Endothelial cell of umbilical vein (primary cell): ENCODE data around the gene ALKBH6. TPM values are rescaled to one million over a fixed set of nuclear protein-coding genes. Genes with fewer than 3 reads are reported as not detected.

ENCODE experiments used
- BruUV-seq: library from RNA; stranded (reverse); fragments of 400-500 nt; replicated peaks from 2 replicates; lab custom pipeline; 2021; lab: Mats Ljungman, UMichigan
- CTCF ChIA-PET: fragments of 300-600, 350-600 bp; sonication (Branson Sonifier 250); formaldehyde crosslinking; loops from one replicate; lab custom pipeline; 2021; ENCODE audit warnings: antibody characterized with exemption, inconsistent platforms; lab: Charles Lee
- POLR2A ChIA-PET: fragments of 300-600, 350-600 bp; sonication (Branson Sonifier 250); formaldehyde crosslinking; loops from one replicate; lab custom pipeline; 2021; ENCODE audit warnings: antibody characterized with exemption, inconsistent platforms; lab: Charles Lee
- DNase-seq: peaks from one replicate; pipeline ENCODE4 v3.0.0-alpha.2; 2011; ENCODE audit warnings: low read depth, low spot score
- FAIRE-seq: peaks from 2 replicates; lab custom pipeline; 2011; peaks lifted over from hg19 to GRCh38; lab: Jason Lieb, UNC
- H2AFZ ChIP-seq: 2 replicates; pipeline ENCODE4 v1.6.0; 2012; ENCODE audit warnings: low read depth, low read length, control low read depth, inconsistent platforms
- H3K27ac ChIP-seq: 2 replicates; pipeline ENCODE4 v1.5.1; 2011; ENCODE audit warnings: low read depth, mild to moderate bottlenecking, control low read depth, low read length, moderate library complexity; ENCODE audit not compliant: insufficient read depth
- H3K27me3 ChIP-seq, 2 experiments: 2 replicates each; pipeline versions ENCODE4 v1.6.0 to v1.6.1; 2011; ENCODE audit warnings: low read length in 2 of 2, mixed read lengths in 1 of 2; ENCODE audit not compliant: control insufficient read depth in 2 of 2, insufficient read depth in 2 of 2
- H3K36me3 ChIP-seq, 2 experiments: 2 replicates in 1 of 2; 3 replicates in 1 of 2; pipeline ENCODE4 v1.5.1; 2011; ENCODE audit warnings: low read length in 2 of 2, mild to moderate bottlenecking in 1 of 2, moderate library complexity in 1 of 2; ENCODE audit not compliant: control insufficient read depth in 2 of 2, insufficient read depth in 2 of 2; ENCODE audit errors: extremely low read depth in 1 of 2
- H3K4me1 ChIP-seq: 3 replicates; pipeline ENCODE4 v1.5.1; 2011; ENCODE audit warnings: mild to moderate bottlenecking, low read length; ENCODE audit not compliant: control insufficient read depth, insufficient read depth; ENCODE audit errors: extremely low read depth
- H3K4me2 ChIP-seq: 2 replicates; pipeline ENCODE4 v1.6.1; 2011; ENCODE audit warnings: low read length, control low read depth, mixed read lengths; ENCODE audit not compliant: insufficient read depth
- H3K4me3 ChIP-seq, 3 experiments: fragments of 200-600 bp in 1 of 3; sonication (generic), shearing (Covaris generic) in 1 of 3; replicated peaks in 1 of 3; 2 replicates each; pipeline ENCODE4 v1.5.1; 2011 to 2016; ENCODE audit warnings: control low read depth in 3 of 3, low read length in 3 of 3, mild to moderate bottlenecking in 2 of 3, inconsistent platforms in 1 of 3, low read depth in 1 of 3, moderate library complexity in 1 of 3; ENCODE audit not compliant: insufficient read depth in 1 of 3
- H3K79me2 ChIP-seq: 2 replicates; pipeline ENCODE4 v1.6.0; 2012; ENCODE audit warnings: low read length, inconsistent platforms; ENCODE audit not compliant: control insufficient read depth, insufficient read depth
- H3K9ac ChIP-seq: replicated peaks from 2 replicates; pipeline ENCODE3; 2011; ENCODE audit warnings: low read length, control low read depth; ENCODE audit not compliant: insufficient read depth; ENCODE audit errors: extremely low read depth
- H3K9me1 ChIP-seq: replicated peaks from 3 replicates; pipeline ENCODE4 v1.6.0; 2011; ENCODE audit warnings: mild to moderate bottlenecking, low read length; ENCODE audit not compliant: control insufficient read depth, insufficient read depth; ENCODE audit errors: extremely low read depth
- H3K9me3 ChIP-seq: replicated peaks from 2 replicates; pipeline ENCODE4 v1.5.1; 2012; ENCODE audit warnings: low read length, inconsistent platforms; ENCODE audit not compliant: control insufficient read depth, insufficient read depth
- H4K20me1 ChIP-seq: replicated peaks from 2 replicates; pipeline ENCODE3; 2011; ENCODE audit warnings: mild to moderate bottlenecking, low read length; ENCODE audit not compliant: control insufficient read depth, insufficient read depth; ENCODE audit errors: extremely low read depth
- EZH2 ChIP-seq: IDR thresholded peaks from 2 replicates; pipeline ENCODE4 v1.6.1; 2012; ENCODE audit warnings: borderline replicate concordance, low read depth, mild to moderate bottlenecking, moderate library complexity, low read length, inconsistent platforms; ENCODE audit not compliant: severe bottlenecking
- FOS ChIP-seq: IDR thresholded peaks from 2 replicates; pipeline ENCODE4 v1.6.1; 2011; ENCODE audit warnings: mild to moderate bottlenecking, low read length, moderate library complexity, borderline replicate concordance; ENCODE audit not compliant: insufficient read depth
- GATA2 ChIP-seq: IDR thresholded peaks from 2 replicates; pipeline ENCODE4 v1.7.0; 2011; ENCODE audit warnings: low read depth, mild to moderate bottlenecking, moderate library complexity, mixed read lengths, low read length; ENCODE audit not compliant: insufficient read length, insufficient read depth
- JUN ChIP-seq: IDR thresholded peaks from 2 replicates; pipeline ENCODE4 v1.6.1; 2011; ENCODE audit warnings: borderline replicate concordance, low read depth; ENCODE audit not compliant: insufficient read length, insufficient read depth
- MYC ChIP-seq: IDR thresholded peaks from one replicate; pipeline ENCODE4 v1.6.1; 2011; ENCODE audit warnings: mild to moderate bottlenecking, low read depth, low read length
- POLR2A ChIP-seq: IDR thresholded peaks from 2 replicates; pipeline ENCODE4 v1.6.1; 2012; ENCODE audit warnings: low read depth, mild to moderate bottlenecking, control low read depth, low read length
- POLR2AphosphoS5 ChIP-seq: IDR thresholded peaks from 2 replicates; pipeline ENCODE4 v1.6.1; 2012; ENCODE audit warnings: low read depth, mild to moderate bottlenecking, control low read depth, low read length, moderate library complexity; ENCODE audit not compliant: insufficient read depth
- dilution Hi-C: fragments of 300-500 bp; cut with MboI; formaldehyde crosslinking; loops from one replicate; pipeline ENCODE4 v1.15.0; 2019; ENCODE audit warnings: low sequenced_read_pairs; ENCODE audit not compliant: extremely low pct_ligation_motif_present
- intact Hi-C: fragments of 100-400 bp; cut with micrococcal nuclease; formaldehyde crosslinking; loops from one replicate; pipeline ENCODE4 v1.10.0; 2022
- polyA plus RNA-seq, 4 experiments: library from polyadenylated mRNA; depleted of rRNA in 3 of 4; stranded (reverse) in 3 of 4; unstranded in 1 of 4; fragments of >200 nt; gene quantifications; 2 replicates each; pipeline versions ENCODE4 v1.2.1 to v1.2.3, GENCODE V29; 2011 to 2012; ENCODE audit warnings: missing spikeins in 1 of 4
- total RNA-seq: library from RNA; stranded (reverse); gene quantifications from 2 replicates; pipeline ENCODE4 v1.2.3, GENCODE V29; 2021
- TF ChIP-seq, protein P1 (sequence below), 2 donors: IDR thresholded peaks; 1 replicate in 1 of 2; 2 replicates in 1 of 2; pipeline ENCODE4 v1.5.1; 2011; ENCODE audit warnings: low read length in 2 of 2, mild to moderate bottlenecking in 2 of 2, moderate library complexity in 2 of 2, control low read depth in 1 of 2, inconsistent platforms in 1 of 2, low read depth in 1 of 2; ENCODE audit not compliant: insufficient read depth in 1 of 2; ENCODE audit errors: extremely low read depth in 1 of 2
- TF ChIP-seq, protein P2 (sequence below): IDR thresholded peaks from 2 replicates; pipeline ENCODE4 v1.6.1; 2011; ENCODE audit not compliant: insufficient read depth, insufficient read length

ALKBH6 gene
- total and polyA plus RNA-seq, 2 donors (not counting 3 experiments of a cell fraction or from before 2014, with no cell fraction given), result 17.3 to 26.7 TPM

DNA sequence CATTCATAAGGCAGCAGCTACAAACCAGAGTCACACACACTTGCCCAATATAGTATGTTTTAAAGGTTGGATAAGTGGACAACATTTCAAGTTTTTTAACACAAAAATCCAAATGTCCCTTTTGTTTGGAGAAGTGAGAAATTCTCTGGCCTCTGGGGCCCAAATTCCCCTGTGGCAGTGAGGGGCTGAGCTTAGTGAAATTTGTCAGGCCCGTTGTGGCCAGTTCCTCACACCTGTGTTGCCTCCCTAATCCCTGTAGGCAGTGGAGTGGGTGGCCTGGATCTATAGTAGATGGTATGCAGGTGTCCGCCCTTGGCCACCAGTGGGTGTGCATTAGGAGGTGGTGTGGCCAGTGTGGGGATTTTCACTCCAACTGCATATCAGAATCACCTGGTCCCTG is 47.4 kb upstream of the ALKBH6 start:
- H2AFZ ChIP-seq, result no peak overlapping the region
- no peaks in the 10 kb centered on the region for H3K4me1 ChIP-seq
- DNase-seq (no peak), FAIRE-seq (no peak)
- ChIA-PET POLR2A (interaction anchor here (0.5 to 0.8 kb wide), 3 partner anchors 25 to 53 kb away, joined by 3 to 6 read pairs (median 4); partner anchors contain the start of gene POLR2I), CTCF (interaction anchor here (1.1 to 3.9 kb wide), 15 partner anchors 9 to 179 kb away, joined by 3 to 61 read pairs (median 5); partner anchors contain the start of genes COX7A1, POLR2I, TBCB and ZNF146)
- H3K27me3 ChIP-seq, result no peaks in the 10 kb centered on the region
- peaks cover 10% of the 10 kb centered on the region for H3K79me2 ChIP-seq
- H4K20me1 ChIP-seq, result no peaks in the 10 kb centered on the region
- dilution Hi-C loops (no loop called here), intact Hi-C loops (loop anchor here (5.0 kb wide), 1 partner anchor 856 kb away; the partner anchor contains the start of genes ZNF568 and ZNF829)
- no peak overlapping the region for H3K9ac ChIP-seq
- no peak overlapping the region for H3K4me3 ChIP-seq
- H3K4me2 ChIP-seq, result no peak overlapping the region
- no peaks in the 10 kb centered on the region for H3K36me3 ChIP-seq
- no peak overlapping the region for H3K27ac ChIP-seq
- no TSS peak for BruUV-seq
- H3K9me3 ChIP-seq, result no peaks in the 10 kb centered on the region
- TF ChIP-seq, protein P1, sequence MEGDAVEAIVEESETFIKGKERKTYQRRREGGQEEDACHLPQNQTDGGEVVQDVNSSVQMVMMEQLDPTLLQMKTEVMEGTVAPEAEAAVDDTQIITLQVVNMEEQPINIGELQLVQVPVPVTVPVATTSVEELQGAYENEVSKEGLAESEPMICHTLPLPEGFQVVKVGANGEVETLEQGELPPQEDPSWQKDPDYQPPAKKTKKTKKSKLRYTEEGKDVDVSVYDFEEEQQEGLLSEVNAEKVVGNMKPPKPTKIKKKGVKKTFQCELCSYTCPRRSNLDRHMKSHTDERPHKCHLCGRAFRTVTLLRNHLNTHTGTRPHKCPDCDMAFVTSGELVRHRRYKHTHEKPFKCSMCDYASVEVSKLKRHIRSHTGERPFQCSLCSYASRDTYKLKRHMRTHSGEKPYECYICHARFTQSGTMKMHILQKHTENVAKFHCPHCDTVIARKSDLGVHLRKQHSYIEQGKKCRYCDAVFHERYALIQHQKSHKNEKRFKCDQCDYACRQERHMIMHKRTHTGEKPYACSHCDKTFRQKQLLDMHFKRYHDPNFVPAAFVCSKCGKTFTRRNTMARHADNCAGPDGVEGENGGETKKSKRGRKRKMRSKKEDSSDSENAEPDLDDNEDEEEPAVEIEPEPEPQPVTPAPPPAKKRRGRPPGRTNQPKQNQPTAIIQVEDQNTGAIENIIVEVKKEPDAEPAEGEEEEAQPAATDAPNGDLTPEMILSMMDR (IDR thresholded peaks at IDR 0.05; ENCODE audit: extremely low read depth in 1 of 2, insufficient read depth in 1 of 2, low read depth in 1 of 2, low read length in 2 of 2), result no peak
- no peak for TF ChIP-seq JUN
- TF ChIP-seq MYC, result no peak
- TF ChIP-seq POLR2A, result no peak
- TF ChIP-seq POLR2AphosphoS5, result no peak
- TF ChIP-seq FOS, result no peak
- TF ChIP-seq GATA2, result no peak
- TF ChIP-seq, protein P2, sequence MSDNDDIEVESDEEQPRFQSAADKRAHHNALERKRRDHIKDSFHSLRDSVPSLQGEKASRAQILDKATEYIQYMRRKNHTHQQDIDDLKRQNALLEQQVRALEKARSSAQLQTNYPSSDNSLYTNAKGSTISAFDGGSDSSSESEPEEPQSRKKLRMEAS, result no peak
- no peak for TF ChIP-seq EZH2
- no peaks in the 10 kb centered on the region for H3K9me1 ChIP-seq
